Skin of body (tissue), 2 donors: ENCODE measurements around the gene ST7. TPM values are rescaled to one million over a fixed set of nuclear protein-coding genes. Genes with fewer than 3 reads are reported as not detected.
"Not testable (repeated sequence)": the region's sequence is repeated elsewhere in the genome, so short reads cannot be mapped to it uniquely, and the experiment has no call there.

Experiments used
- DNase-seq: peaks from one replicate; lab custom pipeline; 2025; lab: John Stamatoyannopoulos, UW
- total RNA-seq: library from RNA; depleted of rRNA; stranded (reverse); fragments of >200 nt; gene quantifications from one replicate; pipeline ENCODE4 v1.2.3, GENCODE V29; 2014

Gene ST7
- total RNA-seq, 1 donor from 2014 or later: 19.6 TPM

GRCh38 chr7:117030346-117030745, 77.0 kb downstream of the ST7 start:
- DNase-seq: not testable (repeated sequence)

- not testable (repeated sequence) for DNase-seq
Measured at GRCh38 chr7:117030793-117031192, 77.5 kb downstream of the ST7 start.

- no peak for DNase-seq
Measured at GRCh38 chr7:117032810-117033209, 79.5 kb downstream of the ST7 start.

- no peak for DNase-seq
Measured at GRCh38 chr7:117034851-117035464, 81.7 kb downstream of the ST7 start.

- no peak for DNase-seq
Measured at GRCh38 chr7:117035465-117035862, 82.2 kb downstream of the ST7 start.

- DNase-seq: no peak
Measured at GRCh38 chr7:117036053-117036669, 82.9 kb downstream of the ST7 start.

GRCh38 chr7:117036836-117037235, 83.5 kb downstream of the ST7 start:
- DNase-seq: no peak

- no peak for DNase-seq
Measured at GRCh38 chr7:117038408-117038807, 85.1 kb downstream of the ST7 start.

- DNase-seq: peak; percentile 28
Measured at GRCh38 chr7:117041007-117041406, 87.7 kb downstream of the ST7 start.

GRCh38 chr7:117041822-117042221, 88.5 kb downstream of the ST7 start:
- no peak for DNase-seq

GRCh38 chr7:117043108-117043825, 90.0 kb downstream of the ST7 start:
- DNase-seq: peak; percentile 20

- DNase-seq: no peak
Measured at GRCh38 chr7:117044664-117045063, 91.4 kb downstream of the ST7 start.

- DNase-seq: no peak
Measured at GRCh38 chr7:117045927-117046710, 92.8 kb downstream of the ST7 start.

GRCh38 chr7:117047496-117047895, 94.2 kb downstream of the ST7 start:
- no peak for DNase-seq

- no peak for DNase-seq
Measured at GRCh38 chr7:117048114-117048866, 95.0 kb downstream of the ST7 start.

- DNase-seq: no peak
Measured at GRCh38 chr7:117048882-117049281, 95.6 kb downstream of the ST7 start.

- no peak for DNase-seq
Measured at GRCh38 chr7:117051808-117052207, 98.5 kb downstream of the ST7 start.

- DNase-seq: no peak
Measured at GRCh38 chr7:117053432-117053831, 100.1 kb downstream of the ST7 start.

GRCh38 chr7:117061751-117062150, 108.5 kb downstream of the ST7 start:
- no peak for DNase-seq

- no peak for DNase-seq
Measured at GRCh38 chr7:117062300-117062699, 109.0 kb downstream of the ST7 start.

GRCh38 chr7:117064688-117065087, 111.4 kb downstream of the ST7 start:
- no peak for DNase-seq
